Astrocyte of the cerebellum (primary cell): ENCODE measurements around the gene CLVS2.

Source experiments
- DNase-seq: peaks from one replicate; pipeline ENCODE4 v3.0.0-alpha.2; 2011; ENCODE audit warnings: low read depth
- H3K4me3 ChIP-seq: 2 replicates; pipeline ENCODE4 v1.5.1; 2011; ENCODE audit warnings: mild to moderate bottlenecking, low read depth, low read length, moderate library complexity
- in situ Hi-C: cut with HindIII; loops from 2 replicates; pipeline ENCODE4 v1.10.0; 2017; ENCODE audit warnings: low sequenced_read_pairs
- TF ChIP-seq, protein P1 (sequence below): IDR thresholded peaks from 2 replicates; pipeline ENCODE4 v1.5.1; 2012; ENCODE audit warnings: low read length, low read depth, moderate library complexity, mild to moderate bottlenecking; ENCODE audit errors: missing control alignments

The CLVS2 gene

DNA sequence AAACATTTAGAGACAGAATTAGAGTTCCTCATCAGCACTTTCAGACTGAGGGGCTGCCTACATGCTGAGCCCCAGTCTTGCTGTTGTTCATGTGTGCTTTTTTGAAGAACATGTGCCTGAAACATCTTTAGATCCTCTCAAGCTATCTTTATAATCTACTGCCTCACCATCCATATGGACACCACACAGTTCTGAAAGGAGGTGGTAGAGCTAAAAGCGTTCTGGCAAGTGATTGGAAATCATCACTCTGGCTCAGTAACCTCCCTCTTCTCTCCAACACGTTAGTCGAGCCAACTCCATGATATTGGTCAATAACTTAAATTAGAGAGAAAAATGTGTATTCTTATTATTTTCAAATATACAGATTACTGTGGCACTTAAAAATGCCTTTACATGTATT, 40.6 kb downstream of the CLVS2 start:
- DNase-seq, result no peak
- no peak overlapping the region for H3K4me3 ChIP-seq
- TF ChIP-seq, protein P1, sequence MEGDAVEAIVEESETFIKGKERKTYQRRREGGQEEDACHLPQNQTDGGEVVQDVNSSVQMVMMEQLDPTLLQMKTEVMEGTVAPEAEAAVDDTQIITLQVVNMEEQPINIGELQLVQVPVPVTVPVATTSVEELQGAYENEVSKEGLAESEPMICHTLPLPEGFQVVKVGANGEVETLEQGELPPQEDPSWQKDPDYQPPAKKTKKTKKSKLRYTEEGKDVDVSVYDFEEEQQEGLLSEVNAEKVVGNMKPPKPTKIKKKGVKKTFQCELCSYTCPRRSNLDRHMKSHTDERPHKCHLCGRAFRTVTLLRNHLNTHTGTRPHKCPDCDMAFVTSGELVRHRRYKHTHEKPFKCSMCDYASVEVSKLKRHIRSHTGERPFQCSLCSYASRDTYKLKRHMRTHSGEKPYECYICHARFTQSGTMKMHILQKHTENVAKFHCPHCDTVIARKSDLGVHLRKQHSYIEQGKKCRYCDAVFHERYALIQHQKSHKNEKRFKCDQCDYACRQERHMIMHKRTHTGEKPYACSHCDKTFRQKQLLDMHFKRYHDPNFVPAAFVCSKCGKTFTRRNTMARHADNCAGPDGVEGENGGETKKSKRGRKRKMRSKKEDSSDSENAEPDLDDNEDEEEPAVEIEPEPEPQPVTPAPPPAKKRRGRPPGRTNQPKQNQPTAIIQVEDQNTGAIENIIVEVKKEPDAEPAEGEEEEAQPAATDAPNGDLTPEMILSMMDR, result no peak
- in situ Hi-C loops, result no loop called here

DNA sequence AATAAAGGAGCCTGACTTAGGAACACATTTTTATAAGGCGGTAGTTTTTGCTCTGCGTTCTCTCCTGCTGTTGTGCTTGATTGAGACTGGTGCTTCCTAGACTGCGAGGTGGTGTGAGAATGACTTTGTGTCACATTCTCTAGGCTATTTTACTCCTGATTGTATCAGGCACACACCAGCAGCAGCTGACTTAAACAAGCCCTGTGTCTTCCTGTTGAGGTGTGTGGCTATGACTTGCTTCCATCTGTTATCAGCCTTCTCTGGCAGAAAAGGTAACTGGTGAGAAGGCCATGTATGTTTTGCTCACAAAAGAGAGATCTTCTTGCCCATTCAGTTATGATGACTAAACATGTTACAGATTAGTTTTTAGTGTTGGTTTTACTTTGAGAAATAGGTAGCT, 43.4 kb downstream of the CLVS2 start:
- DNase-seq, result no peak
- in situ Hi-C loops, result no loop called here
- H3K4me3 ChIP-seq, result no peak overlapping the region
- TF ChIP-seq, protein P1, result no peak

DNA sequence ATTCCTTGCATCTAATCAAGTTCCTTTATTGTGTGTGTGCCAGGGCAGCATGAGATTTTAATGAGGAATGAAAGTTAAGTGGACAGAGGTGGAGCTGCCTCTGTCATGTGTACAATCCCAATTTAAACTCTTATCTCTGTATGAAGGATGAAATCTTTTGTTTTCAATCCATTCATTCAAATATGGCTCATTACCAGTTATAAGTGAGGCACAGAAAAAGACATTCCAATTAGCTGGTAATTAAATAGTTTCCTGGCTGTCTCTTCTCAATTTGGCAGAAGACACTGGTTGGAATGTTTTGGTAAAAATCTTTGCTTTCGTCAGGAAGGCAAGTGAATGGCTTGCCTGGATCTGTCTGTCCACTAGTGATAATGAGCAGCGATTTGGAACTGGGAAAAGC, 46.4 kb downstream of the CLVS2 start:
- no peak for DNase-seq
- TF ChIP-seq, protein P1, result no peak
- in situ Hi-C loops, result no loop called here
- no peak overlapping the region for H3K4me3 ChIP-seq

DNA sequence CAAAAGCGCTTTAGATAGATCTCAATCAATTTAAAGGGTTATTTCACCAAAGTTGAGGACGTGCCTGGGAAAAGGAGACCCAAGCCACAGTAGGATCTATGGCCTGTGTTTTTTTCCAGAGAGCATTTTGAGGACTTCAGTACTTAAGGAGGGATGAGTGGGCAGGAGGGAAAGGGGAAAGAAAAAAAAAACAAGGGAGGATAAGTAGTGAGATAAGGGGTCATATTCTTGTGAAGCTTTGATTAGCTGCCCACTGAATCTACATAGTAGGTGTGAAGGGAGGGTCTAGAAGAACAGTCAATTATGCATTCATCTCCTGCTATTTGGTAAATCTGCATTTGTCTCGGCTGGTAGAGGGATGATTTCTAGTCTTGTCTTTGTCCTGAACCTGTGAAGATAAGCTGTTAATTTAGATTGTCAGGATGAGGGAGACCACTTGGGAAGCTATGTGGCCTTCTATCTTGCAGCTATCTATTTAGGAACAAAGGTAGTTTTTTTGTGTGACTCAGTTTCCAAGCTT, 48.4 kb downstream of the CLVS2 start:
- H3K4me3 ChIP-seq, result no peak overlapping the region
- TF ChIP-seq, protein P1, result no peak
- no peak for DNase-seq
- in situ Hi-C loops, result no loop called here

DNA sequence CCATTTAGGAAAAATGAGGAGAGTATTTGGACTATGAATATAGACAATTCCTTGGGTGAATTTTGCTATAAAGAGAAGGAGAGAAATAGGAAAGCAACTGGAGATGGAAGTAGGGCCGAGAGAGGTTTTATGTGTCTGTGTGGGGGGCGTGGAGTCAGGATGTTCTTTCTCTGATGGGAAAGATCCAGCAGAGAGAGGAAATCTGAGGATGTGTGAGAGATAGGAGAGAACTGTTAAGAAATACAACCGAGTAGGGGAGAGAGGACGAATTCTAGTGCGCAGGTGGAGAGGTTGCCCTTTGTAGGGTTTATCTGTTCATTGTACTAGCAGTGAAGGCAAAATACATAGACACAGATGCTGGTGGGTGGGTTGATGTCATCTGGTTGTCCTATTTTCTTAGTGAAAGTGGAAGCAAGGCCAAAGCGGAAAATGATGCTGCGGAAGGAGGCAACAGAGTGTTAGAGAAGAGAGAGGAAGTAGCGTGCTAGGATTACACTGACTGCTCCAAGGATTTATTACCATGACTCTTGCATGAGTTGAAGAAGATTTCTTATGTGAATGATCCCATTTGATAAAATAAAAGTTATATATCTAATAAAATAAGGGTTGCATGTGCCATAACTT, 57.7 kb downstream of the CLVS2 start:
- no peak for DNase-seq
- TF ChIP-seq, protein P1, result no peak
- in situ Hi-C loops, result no loop called here
- no peak overlapping the region for H3K4me3 ChIP-seq

DNA sequence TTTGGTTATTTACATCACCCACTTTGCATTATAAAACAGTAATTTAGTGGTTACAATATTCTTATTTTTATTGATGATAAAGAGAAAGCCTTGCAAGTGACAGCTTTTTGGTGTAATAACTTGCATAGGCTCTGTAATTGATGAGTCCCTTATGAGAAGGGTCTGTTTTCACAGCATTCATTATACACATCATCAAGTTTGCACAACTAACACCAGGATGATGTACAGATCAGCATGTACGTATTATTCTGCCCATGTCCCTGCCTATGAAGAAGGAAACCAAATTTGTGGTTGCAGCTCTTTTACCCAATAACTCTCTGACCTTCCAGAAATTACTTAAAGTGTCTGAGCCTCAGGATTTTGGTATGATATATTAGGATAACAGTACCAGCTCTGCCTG, 59.2 kb downstream of the CLVS2 start:
- H3K4me3 ChIP-seq, result no peak overlapping the region
- no peak for DNase-seq
- in situ Hi-C loops, result no loop called here
- TF ChIP-seq, protein P1, result no peak
